Measurements from ENCODE around the gene UGT1A1.

UGT1A1 gene

GRCh38 chr2:233798335-233799086 is 38.4 kb downstream of the UGT1A1 start:
- Mint-ChIP-seq H3K36me3 (ENCODE audit: low read depth) (no peaks in the 10 kb centered on the region), H3K27ac (no peak overlapping the region)
- no peak for TF ChIP-seq CTCF (IDR thresholded peaks at IDR 0.05; ENCODE audit: unreplicated experiment in 3 of 3)

GRCh38 chr2:233799087-233799665 is 39.1 kb downstream of the UGT1A1 start:
- Mint-ChIP-seq H3K27ac (no peak overlapping the region), H3K36me3 (ENCODE audit: low read depth) (no peaks in the 10 kb centered on the region), H3K4me1 (no peaks in the 10 kb centered on the region), H3K4me3 (no peak overlapping the region), H3K9me3 (peaks cover 4% of the 10 kb centered on the region), H3K27me3 (ENCODE audit: low read depth) (peaks cover 16% of the 10 kb centered on the region)
- TF ChIP-seq CTCF (IDR thresholded peaks at IDR 0.05; ENCODE audit: unreplicated experiment in 3 of 3) = no peak

More at GRCh38 chr2:233798335-233799086, 38.4 kb downstream of the UGT1A1 start:
- peaks cover 16% of the 10 kb centered on the region for H3K27me3 Mint-ChIP-seq (ENCODE audit: low read depth)
- H3K4me1 Mint-ChIP-seq = no peaks in the 10 kb centered on the region
- peaks cover 4% of the 10 kb centered on the region for H3K9me3 Mint-ChIP-seq
- no peak overlapping the region for H3K4me3 Mint-ChIP-seq

- Mint-ChIP-seq H3K36me3 (ENCODE audit: low read depth) (no peaks in the 10 kb centered on the region), H3K27ac (no peak overlapping the region), H3K9me3 (peaks cover 4% of the 10 kb centered on the region), H3K4me3 (no peak overlapping the region), H3K27me3 (ENCODE audit: low read depth) (peaks cover 19% of the 10 kb centered on the region), H3K4me1 (no peaks in the 10 kb centered on the region)
- TF ChIP-seq CTCF (IDR thresholded peaks at IDR 0.05; ENCODE audit: unreplicated experiment in 3 of 3) = no peak
Measured at GRCh38 chr2:233799716-233800115, 39.6 kb downstream of the UGT1A1 start.

GRCh38 chr2:233800208-233800607 is 40.1 kb downstream of the UGT1A1 start:
- H3K9me3 Mint-ChIP-seq = peaks cover 4% of the 10 kb centered on the region
- no peaks in the 10 kb centered on the region for H3K36me3 Mint-ChIP-seq (ENCODE audit: low read depth)
- no peak overlapping the region for H3K27ac Mint-ChIP-seq
- TF ChIP-seq CTCF (IDR thresholded peaks at IDR 0.05; ENCODE audit: unreplicated experiment in 3 of 3) = no peak
- H3K27me3 Mint-ChIP-seq (ENCODE audit: low read depth) = peaks cover 17% of the 10 kb centered on the region
- H3K4me3 Mint-ChIP-seq = no peak overlapping the region
- H3K4me1 Mint-ChIP-seq = no peaks in the 10 kb centered on the region

GRCh38 chr2:233801357-233802131 is 41.5 kb downstream of the UGT1A1 start:
- no peak for TF ChIP-seq CTCF (IDR thresholded peaks at IDR 0.05; ENCODE audit: unreplicated experiment in 3 of 3)
- H3K27ac Mint-ChIP-seq = no peak overlapping the region
- no peaks in the 10 kb centered on the region for H3K4me1 Mint-ChIP-seq
- peaks cover 15% of the 10 kb centered on the region for H3K27me3 Mint-ChIP-seq (ENCODE audit: low read depth)
- H3K36me3 Mint-ChIP-seq (ENCODE audit: low read depth) = no peaks in the 10 kb centered on the region
- peaks cover 4% of the 10 kb centered on the region for H3K9me3 Mint-ChIP-seq
- no peak overlapping the region for H3K4me3 Mint-ChIP-seq

Measured in nephron (organoid).